ENCODE data around the gene PELO.
"Not testable (repeated sequence)": the region's sequence is repeated elsewhere in the genome, so short reads cannot be mapped to it uniquely, and the experiment has no call there.

PELO gene

GRCh38 chr5:52817818-52818217 lies 30.1 kb downstream of the PELO start:
- H3K27ac ChIP-seq = no peak overlapping the region
- ChIA-PET POLR2A (ENCODE audit: low non-redundant PET) (no interaction called here), CTCF (no interaction called here)
- TF ChIP-seq CTCF (conservative IDR thresholded peaks at IDR 0.05; ENCODE audit: low read depth) = no peak
- DNase-seq (ENCODE audit: low spot score) = no peak

- CTCF ChIA-PET = no interaction called here
- DNase-seq (ENCODE audit: low spot score) = no peak
- no peak for TF ChIP-seq CTCF (conservative IDR thresholded peaks at IDR 0.05; ENCODE audit: low read depth)
- POLR2A ChIA-PET (ENCODE audit: low non-redundant PET) = no interaction called here
- H3K27ac ChIP-seq = no peak overlapping the region
Measured at GRCh38 chr5:52818360-52818759, 30.6 kb downstream of the PELO start.

GRCh38 chr5:52818807-52819206 lies 31.1 kb downstream of the PELO start:
- CTCF ChIA-PET; H3K27ac ChIP-seq; POLR2A ChIA-PET (ENCODE audit: low non-redundant PET); DNase-seq (ENCODE audit: low spot score): not testable (repeated sequence)

GRCh38 chr5:52821901-52822300 lies 34.2 kb downstream of the PELO start:
- TF ChIP-seq CTCF (conservative IDR thresholded peaks at IDR 0.05; ENCODE audit: low read depth) = no peak
- no peak for DNase-seq (ENCODE audit: low spot score)
- POLR2A ChIA-PET (ENCODE audit: low non-redundant PET) = no interaction called here
- CTCF ChIA-PET = no interaction called here
- H3K27ac ChIP-seq = no peak overlapping the region

GRCh38 chr5:52822437-52822836 lies 34.7 kb downstream of the PELO start:
- DNase-seq (ENCODE audit: low spot score) = no peak
- no peak for TF ChIP-seq CTCF (conservative IDR thresholded peaks at IDR 0.05; ENCODE audit: low read depth)
- ChIA-PET POLR2A (ENCODE audit: low non-redundant PET) (no interaction called here), CTCF (no interaction called here)
- H3K27ac ChIP-seq = no peak overlapping the region

- no peak for DNase-seq (ENCODE audit: low spot score)
- TF ChIP-seq CTCF (conservative IDR thresholded peaks at IDR 0.05; ENCODE audit: low read depth) = no peak
- no peak overlapping the region for H3K27ac ChIP-seq
- ChIA-PET CTCF (no interaction called here), POLR2A (ENCODE audit: low non-redundant PET) (no interaction called here)
Measured at GRCh38 chr5:52824827-52825226, 37.1 kb downstream of the PELO start.

GRCh38 chr5:52825826-52826225 lies 38.1 kb downstream of the PELO start:
- no peak for TF ChIP-seq CTCF (conservative IDR thresholded peaks at IDR 0.05; ENCODE audit: low read depth)
- H3K27ac ChIP-seq = no peak overlapping the region
- DNase-seq (ENCODE audit: low spot score) = no peak
- ChIA-PET CTCF (interaction anchor here (1.0 kb wide), 1 partner anchor 9 kb away, joined by 3 read pairs; no protein-coding TSS in a partner anchor), POLR2A (ENCODE audit: low non-redundant PET) (no interaction called here)
